Testis (tissue), 3 donors: ENCODE results near the gene BLM. TPM values are rescaled to one million over a fixed set of nuclear protein-coding genes. Genes with fewer than 3 reads are reported as not detected.

Experiments
- DNase-seq: peaks from one replicate; pipeline ENCODE4 v3.0.0-alpha.2; 2019
- H3K27ac ChIP-seq, 2 donors: fragments of 200-600 bp; sonication (generic); one replicate each; pipeline ENCODE4 v1.5.1; 2019
- H3K27me3 ChIP-seq: fragments of 200-600 bp; sonication (generic); one replicate; pipeline ENCODE4 v1.5.1; 2019
- H3K36me3 ChIP-seq: fragments of 200-600 bp; sonication (generic); one replicate; pipeline ENCODE4 v1.5.1; 2017; ENCODE audit warnings: low read depth; ENCODE audit errors: missing control alignments
- H3K4me1 ChIP-seq: fragments of 200-600 bp; sonication (generic); one replicate; pipeline ENCODE4 v1.5.1; 2019
- H3K4me3 ChIP-seq, 2 donors: fragments of 200-600 bp; sonication (generic); one replicate each; pipeline ENCODE4 v1.5.1; 2017 to 2019
- H3K9me3 ChIP-seq: fragments of 200-600 bp; sonication (generic); one replicate; pipeline ENCODE4 v1.5.1; 2017
- CTCF ChIP-seq, 3 experiments: fragments of 450-650 bp in 2 of 3; fragments of 200-600 bp in 1 of 3; sonication (generic) in 1 of 3; IDR thresholded peaks; one replicate each; pipeline ENCODE4 v1.5.1; 2016 to 2019; ENCODE audit warnings: antibody characterized with exemption in 3 of 3, mild to moderate bottlenecking in 2 of 3, moderate library complexity in 1 of 3
- POLR2A ChIP-seq: fragments of 450-650 bp; IDR thresholded peaks from one replicate; pipeline ENCODE4 v1.6.1; 2017; ENCODE audit warnings: antibody characterized with exemption, mild to moderate bottlenecking, moderate library complexity
- WGBS, 2 donors: methylation state at CpG; one replicate each; pipeline ENCODE4 v1.1.5; 2018; 5-methylcytosine and 5-hydroxymethylcytosine counted together
- intact Hi-C: fragments of 100-400 bp; cut with DNase I; formaldehyde crosslinking; loops from one replicate; pipeline ENCODE4 v1.15.1; 2023; ENCODE audit warnings: low total_unique reads
- polyA plus RNA-seq: library from polyadenylated mRNA; stranded (reverse); fragments of 350-450 nt; fragmentation: Illumina TruSeq; extraction: RNeasy Lipid Tissue Mini Kit (QIAGEN cat#74804); gene quantifications from one replicate; pipeline ENCODE4 v1.2.3, GENCODE V29; 2014; ENCODE audit warnings: low read depth, low replicate concordance; ENCODE audit not compliant: insufficient read depth
- total RNA-seq, 2 donors: library from RNA; depleted of rRNA; stranded (reverse); fragments of >200 nt; gene quantifications; one replicate each; pipeline ENCODE4 v1.2.3, GENCODE V29; 2016

Gene BLM
- total and polyA plus RNA-seq, 3 donors from 2014 or later: 5.8 to 6.7 (median 5.9) TPM

GRCh38 chr15:90763366-90764099, 46.4 kb downstream of the BLM start:
- Histone ChIP-seq H3K36me3 (no peaks in the 10 kb centered on the region), H3K27me3 (no peaks in the 10 kb centered on the region), H3K27ac (no peak overlapping the region), H3K4me3 (no peak overlapping the region), H3K9me3 (no peaks in the 10 kb centered on the region), H3K4me1 (no peaks in the 10 kb centered on the region)
- intact Hi-C loops: no loop called here
- 75 to 82% methylated on average over 4 of the region's 4 CpGs for WGBS, 2 donors
- no peak for DNase-seq
- no peak for TF ChIP-seq CTCF (IDR thresholded peaks at IDR 0.05)
- no peak for TF ChIP-seq POLR2A

GRCh38 chr15:90765531-90765930, 48.4 kb downstream of the BLM start:
- Histone ChIP-seq H3K36me3 (no peaks in the 10 kb centered on the region), H3K9me3 (no peaks in the 10 kb centered on the region), H3K4me1 (no peaks in the 10 kb centered on the region), H3K27me3 (no peaks in the 10 kb centered on the region), H3K4me3 (no peak overlapping the region), H3K27ac (no peak overlapping the region)
- TF ChIP-seq CTCF (IDR thresholded peaks at IDR 0.05): no peak
- TF ChIP-seq POLR2A: no peak
- 78 to 81% methylated on average over 2 of the region's 2 CpGs for WGBS, 2 donors
- intact Hi-C loops: no loop called here
- DNase-seq: no peak

- H3K36me3 ChIP-seq: no peaks in the 10 kb centered on the region
- no peak for DNase-seq
- WGBS, 2 donors: 82 to 96% methylated on average over 3 of the region's 3 CpGs
- no peaks in the 10 kb centered on the region for H3K9me3 ChIP-seq
- no peak overlapping the region for H3K4me3 ChIP-seq
- no peaks in the 10 kb centered on the region for H3K4me1 ChIP-seq
- TF ChIP-seq POLR2A (no peak), CTCF (IDR thresholded peaks at IDR 0.05) (no peak)
- intact Hi-C loops: no loop called here
- H3K27me3 ChIP-seq: no peaks in the 10 kb centered on the region
- no peak overlapping the region for H3K27ac ChIP-seq
Observed at GRCh38 chr15:90765966-90766365, 48.8 kb downstream of the BLM start.

- Histone ChIP-seq H3K9me3 (no peaks in the 10 kb centered on the region), H3K36me3 (no peaks in the 10 kb centered on the region), H3K4me1 (no peaks in the 10 kb centered on the region), H3K27ac (no peak overlapping the region), H3K27me3 (no peaks in the 10 kb centered on the region), H3K4me3 (no peak overlapping the region)
- TF ChIP-seq CTCF (IDR thresholded peaks at IDR 0.05): no peak
- 85 to 87% methylated on average over 10 of the region's 10 CpGs for WGBS, 2 donors
- intact Hi-C loops: no loop called here
- no peak for DNase-seq
Observed at GRCh38 chr15:90769375-90769774, 52.2 kb downstream of the BLM start.

- Histone ChIP-seq H3K27me3 (no peaks in the 10 kb centered on the region), H3K27ac (no peak overlapping the region), H3K4me3 (no peak overlapping the region), H3K4me1 (no peaks in the 10 kb centered on the region), H3K36me3 (no peaks in the 10 kb centered on the region), H3K9me3 (no peaks in the 10 kb centered on the region)
- TF ChIP-seq POLR2A: no peak
- TF ChIP-seq CTCF (IDR thresholded peaks at IDR 0.05): no peak
- 92 to 100% methylated on average over 1 of the region's 1 CpG for WGBS, 2 donors
- no peak for DNase-seq
- intact Hi-C loops: no loop called here
Observed at GRCh38 chr15:90773485-90773884, 56.3 kb downstream of the BLM start.
